OCI-LY1 (cell line): ENCODE results near the gene ERMARD.
A peak's percentile ranks its signal among the peaks of the same experiment; 100 is the strongest.

Source experiments
- H2AFZ ChIP-seq: fragments of 200-600 bp; sonication (generic), shearing (Covaris generic); 2 replicates; pipeline ENCODE4 v1.6.0; 2014; ENCODE audit warnings: antibody characterized with exemption, mild to moderate bottlenecking, low read length
- H3F3A ChIP-seq: fragments of 200-600 bp; sonication (generic), shearing (Covaris generic); 2 replicates; pipeline ENCODE4 v1.6.0; 2014; ENCODE audit warnings: mild to moderate bottlenecking, antibody characterized with exemption, low read length, moderate library complexity; ENCODE audit not compliant: insufficient read depth
- H3K27ac ChIP-seq: fragments of 200-600 bp; sonication (generic); 2 replicates; pipeline ENCODE4 v1.5.1; 2014; ENCODE audit warnings: low read length, mixed run types, mild to moderate bottlenecking, low read depth; ENCODE audit not compliant: poor library complexity, severe bottlenecking
- H3K27me3 ChIP-seq: fragments of 200-600 bp; sonication (generic); 2 replicates; pipeline ENCODE4 v1.6.0; 2014; ENCODE audit warnings: antibody characterized with exemption, mild to moderate bottlenecking, low read length, moderate library complexity; ENCODE audit not compliant: insufficient read depth
- H3K36me3 ChIP-seq: fragments of 200-600 bp; sonication (generic); 2 replicates; pipeline ENCODE4 v1.6.1; 2014; ENCODE audit warnings: mild to moderate bottlenecking, antibody characterized with exemption, low read length, moderate library complexity, mixed read lengths; ENCODE audit not compliant: insufficient read depth
- H3K4me1 ChIP-seq: fragments of 200-600 bp; sonication (generic); 2 replicates; pipeline ENCODE4 v1.5.1; 2014; ENCODE audit warnings: mild to moderate bottlenecking, low read length, moderate library complexity; ENCODE audit not compliant: insufficient read depth, severe bottlenecking
- H3K4me2 ChIP-seq: fragments of 200-600 bp; sonication (generic), shearing (Covaris generic); 2 replicates; pipeline ENCODE4 v1.6.1; 2014; ENCODE audit warnings: low read length
- H3K4me3 ChIP-seq: fragments of 200-600 bp; sonication (generic); 2 replicates; pipeline ENCODE4 v1.5.1; 2014; ENCODE audit warnings: low read length, low read depth, mild to moderate bottlenecking, mixed read lengths; ENCODE audit not compliant: poor library complexity, severe bottlenecking
- H3K79me2 ChIP-seq: fragments of 200-600 bp; shearing (Covaris generic); 2 replicates; pipeline ENCODE4 v1.6.1; 2016; ENCODE audit warnings: mixed run types, low read length, mixed read lengths; ENCODE audit not compliant: insufficient read depth
- H3K9ac ChIP-seq: fragments of 200-600 bp; sonication (generic), shearing (Covaris generic); 2 replicates; pipeline ENCODE4 v1.6.1; 2014; ENCODE audit warnings: mild to moderate bottlenecking, low read length, mixed read lengths
- H3K9me2 ChIP-seq: fragments of 200-600 bp; sonication (generic), shearing (Covaris generic); 2 replicates; pipeline ENCODE4 v1.6.1; 2014; ENCODE audit warnings: low read depth, mild to moderate bottlenecking, low read length, mixed read lengths
- H3K9me3 ChIP-seq: fragments of 200-600 bp; shearing (Covaris generic); 2 replicates; pipeline ENCODE4 v1.6.1; 2014; ENCODE audit warnings: low read length, mixed read lengths
- H4K20me1 ChIP-seq: fragments of 200-600 bp; sonication (generic), shearing (Covaris generic); 2 replicates; pipeline ENCODE4 v1.6.0; 2016; ENCODE audit warnings: mild to moderate bottlenecking, low read length; ENCODE audit not compliant: insufficient read depth
- EZH2 ChIP-seq: fragments of 200-600 bp; sonication (generic), shearing (Covaris generic); IDR thresholded peaks from 2 replicates; pipeline ENCODE4 v1.8.0; 2017; ENCODE audit warnings: borderline replicate concordance, mixed run types, mild to moderate bottlenecking, antibody characterized with exemption, low read length, moderate library complexity, mixed read lengths
- TF ChIP-seq, protein P1 (sequence below): fragments of 200-600 bp; sonication (generic), shearing (Covaris generic); IDR thresholded peaks from 2 replicates; pipeline ENCODE4 v1.5.1; 2017; ENCODE audit warnings: mild to moderate bottlenecking, antibody characterized with exemption, low read length, moderate library complexity, mixed read lengths

The ERMARD gene

GRCh38 chr6:169720207-169720855 lies 31.1 kb upstream of the ERMARD start:
- H3K79me2 ChIP-seq: peaks cover 44% of the 10 kb centered on the region
- H2AFZ ChIP-seq: no peak overlapping the region
- H3K9me3 ChIP-seq: no peaks in the 10 kb centered on the region
- H3K27ac ChIP-seq: no peak overlapping the region
- no peak overlapping the region for H3K9ac ChIP-seq
- no peaks in the 10 kb centered on the region for H3F3A ChIP-seq
- peaks cover 41% of the 10 kb centered on the region for H3K36me3 ChIP-seq
- no peaks in the 10 kb centered on the region for H3K27me3 ChIP-seq
- TF ChIP-seq, protein P1, sequence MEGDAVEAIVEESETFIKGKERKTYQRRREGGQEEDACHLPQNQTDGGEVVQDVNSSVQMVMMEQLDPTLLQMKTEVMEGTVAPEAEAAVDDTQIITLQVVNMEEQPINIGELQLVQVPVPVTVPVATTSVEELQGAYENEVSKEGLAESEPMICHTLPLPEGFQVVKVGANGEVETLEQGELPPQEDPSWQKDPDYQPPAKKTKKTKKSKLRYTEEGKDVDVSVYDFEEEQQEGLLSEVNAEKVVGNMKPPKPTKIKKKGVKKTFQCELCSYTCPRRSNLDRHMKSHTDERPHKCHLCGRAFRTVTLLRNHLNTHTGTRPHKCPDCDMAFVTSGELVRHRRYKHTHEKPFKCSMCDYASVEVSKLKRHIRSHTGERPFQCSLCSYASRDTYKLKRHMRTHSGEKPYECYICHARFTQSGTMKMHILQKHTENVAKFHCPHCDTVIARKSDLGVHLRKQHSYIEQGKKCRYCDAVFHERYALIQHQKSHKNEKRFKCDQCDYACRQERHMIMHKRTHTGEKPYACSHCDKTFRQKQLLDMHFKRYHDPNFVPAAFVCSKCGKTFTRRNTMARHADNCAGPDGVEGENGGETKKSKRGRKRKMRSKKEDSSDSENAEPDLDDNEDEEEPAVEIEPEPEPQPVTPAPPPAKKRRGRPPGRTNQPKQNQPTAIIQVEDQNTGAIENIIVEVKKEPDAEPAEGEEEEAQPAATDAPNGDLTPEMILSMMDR: no peak; the same call in 1 of the 2 replicates
- no peak for TF ChIP-seq EZH2
- H3K4me1 ChIP-seq: peaks cover 24% of the 10 kb centered on the region
- H4K20me1 ChIP-seq: no peaks in the 10 kb centered on the region
- no peak overlapping the region for H3K4me3 ChIP-seq
- H3K9me2 ChIP-seq: no peaks in the 10 kb centered on the region
- no peak overlapping the region for H3K4me2 ChIP-seq

DNA sequence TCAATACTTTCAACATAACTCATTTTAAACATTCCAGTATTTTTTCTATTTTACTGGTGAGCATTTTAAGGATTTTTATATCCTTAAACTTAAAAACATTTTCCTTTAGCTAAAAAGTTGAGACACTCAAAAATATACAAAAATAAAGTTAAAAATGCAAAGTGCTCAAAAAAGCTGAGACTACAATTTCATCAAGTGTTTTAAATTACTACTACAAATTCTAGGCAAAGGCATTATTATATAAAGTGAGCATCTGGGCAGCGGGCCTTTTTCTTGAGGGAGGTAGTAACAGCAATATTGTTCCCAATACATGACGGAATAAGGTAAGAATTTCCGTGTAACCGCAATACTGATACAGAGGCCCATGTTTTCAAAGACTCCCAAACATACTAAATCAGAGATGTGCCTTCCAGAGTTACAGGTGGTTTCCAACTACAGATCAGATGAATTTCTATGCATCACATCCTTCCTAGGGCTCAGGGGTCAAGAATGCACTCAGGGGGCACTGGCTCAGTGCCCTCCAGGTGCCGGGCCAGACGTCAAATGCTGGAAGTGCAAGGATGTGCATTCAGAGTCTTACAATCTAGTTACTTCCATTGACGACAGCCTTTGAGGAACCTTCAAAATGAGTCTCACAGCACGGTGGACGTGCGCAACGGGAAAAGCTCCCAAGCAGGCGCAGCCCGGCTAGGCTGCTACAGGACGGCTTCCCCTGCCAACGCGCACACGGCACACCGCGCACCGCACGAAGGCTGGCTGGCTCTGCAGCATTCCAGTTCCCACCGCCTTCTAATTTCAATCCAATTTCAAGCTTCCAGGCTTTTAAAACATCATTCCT lies 28.8 kb upstream of the ERMARD start:
- Histone ChIP-seq H3K36me3 (peaks cover 19% of the 10 kb centered on the region), H4K20me1 (no peaks in the 10 kb centered on the region), H3K4me1 (peaks cover 30% of the 10 kb centered on the region), H2AFZ (no peak overlapping the region), H3K9me2 (no peaks in the 10 kb centered on the region), H3K4me3 (peak overlapping the region; percentile 70), H3K79me2 (peaks cover 44% of the 10 kb centered on the region), H3F3A (0 out of 2 replicates have a peak, but pooled peaks cover 3% of the 10 kb centered on the region), H3K9ac (peak overlapping the region; percentile 73), H3K9me3 (no peaks in the 10 kb centered on the region), H3K4me2 (peak overlapping the region; percentile 98), H3K27me3 (no peaks in the 10 kb centered on the region), H3K27ac (peak overlapping the region; percentile 80)
- TF ChIP-seq EZH2: no peak
- TF ChIP-seq, protein P1: no peak

DNA sequence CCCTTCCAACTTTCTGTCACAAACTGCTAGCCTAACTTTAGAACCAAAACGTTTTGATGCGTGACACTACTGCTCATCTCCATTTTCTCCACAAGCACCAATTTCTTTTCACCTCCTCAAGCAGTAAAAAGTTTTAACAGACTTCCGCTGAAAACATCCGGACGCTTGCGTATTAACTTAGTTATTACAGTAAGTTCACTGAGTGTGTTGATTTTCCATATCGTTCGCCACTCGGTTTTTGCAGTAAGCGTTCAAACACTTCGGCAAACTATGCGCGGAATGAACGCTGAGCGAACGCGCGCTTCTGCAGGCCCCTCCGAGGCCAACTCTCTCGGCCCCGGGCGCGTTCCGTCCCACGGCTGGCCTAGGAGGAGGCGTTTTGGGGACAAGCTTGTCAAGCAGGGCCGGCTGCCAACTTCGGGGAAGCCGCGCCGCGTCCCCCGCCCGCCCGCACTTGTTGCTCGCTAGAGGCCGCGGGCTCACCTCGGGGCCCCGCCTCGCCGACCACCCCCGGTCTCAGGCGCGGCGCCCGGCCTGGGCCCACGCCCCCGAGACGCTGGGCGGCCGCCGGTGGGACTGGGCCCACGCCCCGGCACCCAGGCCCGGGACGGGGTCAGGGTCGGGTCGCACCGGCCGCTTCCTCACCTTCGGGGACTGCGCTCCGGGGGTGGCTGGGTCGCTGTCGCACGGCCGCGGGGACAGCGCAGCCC lies 28.1 kb upstream of the ERMARD start:
- Histone ChIP-seq H3K27me3 (no peaks in the 10 kb centered on the region), H3K4me3 (peak overlapping the region; percentile 70), H3K4me2 (peak overlapping the region; percentile 98), H3K27ac (peak overlapping the region; percentile 80), H3K9ac (peak overlapping the region; percentile 73), H3K4me1 (peaks cover 30% of the 10 kb centered on the region), H4K20me1 (no peaks in the 10 kb centered on the region), H3K9me3 (no peaks in the 10 kb centered on the region), H2AFZ (no peak overlapping the region), H3F3A (0 out of 2 replicates have a peak, but pooled peaks cover 3% of the 10 kb centered on the region), H3K36me3 (peaks cover 15% of the 10 kb centered on the region), H3K9me2 (no peaks in the 10 kb centered on the region), H3K79me2 (peaks cover 44% of the 10 kb centered on the region)
- TF ChIP-seq, protein P1: no peak
- no peak for TF ChIP-seq EZH2
